Progenitor cell of endocrine pancreas (in vitro differentiated cells): ENCODE data around the gene CYLD. TPM values are rescaled to one million over a fixed set of nuclear protein-coding genes. Genes with fewer than 3 reads are reported as not detected.

ENCODE experiments used
- DNase-seq: peaks from one replicate; pipeline ENCODE4 v3.0.0; 2021; ENCODE audit warnings: low spot score; ENCODE audit not compliant: unreplicated experiment
- H3K27ac Mint-ChIP-seq: 2 replicates; pipeline ENCODE4 v1.8.0; 2021; ENCODE audit warnings: mild to moderate bottlenecking, moderate library complexity, mixed read lengths
- H3K27me3 Mint-ChIP-seq: 2 replicates; pipeline ENCODE4 v1.8.0; 2021; ENCODE audit warnings: mixed read lengths
- H3K36me3 Mint-ChIP-seq: 2 replicates; pipeline ENCODE4 v1.8.0; 2022; ENCODE audit warnings: mixed read lengths; ENCODE audit not compliant: insufficient read depth
- H3K4me1 Mint-ChIP-seq: 2 replicates; pipeline ENCODE4 v1.8.0; 2021; ENCODE audit warnings: low read depth, mixed read lengths
- H3K4me3 Mint-ChIP-seq: 2 replicates; pipeline ENCODE4 v1.8.0; 2021; ENCODE audit warnings: low read depth, mild to moderate bottlenecking, moderate library complexity, mixed read lengths
- H3K9me3 Mint-ChIP-seq: 2 replicates; pipeline ENCODE4 v1.8.0; 2021; ENCODE audit warnings: low read depth, mixed read lengths
- CTCF ChIP-seq: fragments of 200-600 bp; sonication (generic); IDR thresholded peaks from one replicate; pipeline ENCODE4 v1.5.0; 2021; ENCODE audit warnings: antibody characterized with exemption, mild to moderate bottlenecking; ENCODE audit not compliant: unreplicated experiment
- total RNA-seq: library from RNA; stranded (reverse); gene quantifications from 2 replicates; pipeline ENCODE4 v1.2.1, GENCODE V29; 2021

The CYLD gene
- total RNA-seq, 1 donor from 2014 or later, result 21.9 TPM

- Mint-ChIP-seq H3K4me1 (peaks cover 10% of the 10 kb centered on the region), H3K27ac (no peak overlapping the region), H3K36me3 (no peaks in the 10 kb centered on the region), H3K9me3 (no peaks in the 10 kb centered on the region), H3K4me3 (no peak overlapping the region), H3K27me3 (peaks cover 19% of the 10 kb centered on the region)
- no peak for TF ChIP-seq CTCF
- DNase-seq, result no peak
Observed at GRCh38 chr16:50808929-50809538, 67.1 kb downstream of the CYLD start.

GRCh38 chr16:50809561-50809960 lies 67.7 kb downstream of the CYLD start:
- Mint-ChIP-seq H3K4me3 (no peak overlapping the region), H3K27me3 (peaks cover 23% of the 10 kb centered on the region), H3K9me3 (no peaks in the 10 kb centered on the region), H3K4me1 (peaks cover 7% of the 10 kb centered on the region), H3K36me3 (no peaks in the 10 kb centered on the region), H3K27ac (no peak overlapping the region)
- DNase-seq, result no peak
- TF ChIP-seq CTCF, result no peak

- no peak for DNase-seq
Observed at GRCh38 chr16:50810241-50810965, 68.5 kb downstream of the CYLD start.

GRCh38 chr16:50812046-50812445 lies 70.2 kb downstream of the CYLD start:
- no peak for TF ChIP-seq CTCF
- no peaks in the 10 kb centered on the region for H3K9me3 Mint-ChIP-seq
- H3K27ac Mint-ChIP-seq, result no peak overlapping the region
- no peaks in the 10 kb centered on the region for H3K4me1 Mint-ChIP-seq
- DNase-seq, result no peak
- H3K36me3 Mint-ChIP-seq, result no peaks in the 10 kb centered on the region
- H3K27me3 Mint-ChIP-seq, result peaks cover 20% of the 10 kb centered on the region
- H3K4me3 Mint-ChIP-seq, result no peak overlapping the region

More at GRCh38 chr16:50810241-50810965, 68.5 kb downstream of the CYLD start:
- TF ChIP-seq CTCF, result no peak
- Mint-ChIP-seq H3K9me3 (no peaks in the 10 kb centered on the region), H3K4me1 (peaks cover 4% of the 10 kb centered on the region), H3K4me3 (no peak overlapping the region), H3K27ac (no peak overlapping the region), H3K36me3 (no peaks in the 10 kb centered on the region), H3K27me3 (peaks cover 23% of the 10 kb centered on the region)

GRCh38 chr16:50812876-50813466 lies 71.1 kb downstream of the CYLD start:
- peaks cover 23% of the 10 kb centered on the region for H3K27me3 Mint-ChIP-seq
- H3K4me1 Mint-ChIP-seq, result no peaks in the 10 kb centered on the region
- H3K4me3 Mint-ChIP-seq, result no peak overlapping the region
- H3K36me3 Mint-ChIP-seq, result no peaks in the 10 kb centered on the region
- TF ChIP-seq CTCF, result no peak
- no peak overlapping the region for H3K27ac Mint-ChIP-seq
- no peak for DNase-seq
- no peaks in the 10 kb centered on the region for H3K9me3 Mint-ChIP-seq
